ENCODE results near the gene WAC.
"Not testable (repeated sequence)": the region's sequence is repeated elsewhere in the genome, so short reads cannot be mapped to it uniquely, and the experiment has no call there.

The WAC gene

GRCh38 chr10:28571265-28571664, 38.3 kb downstream of the WAC start:
- H3K27ac ChIP-seq (ENCODE audit: low read depth, low read length, poor library complexity, severe bottlenecking): no peak overlapping the region
- H3K4me3 ChIP-seq (ENCODE audit: low read depth, low read length, poor library complexity, severe bottlenecking): no peak overlapping the region
- peaks cover 13% of the 10 kb centered on the region for H4K20me1 ChIP-seq (ENCODE audit: insufficient read depth, low read length)
- no peaks in the 10 kb centered on the region for H3K9me3 ChIP-seq (ENCODE audit: low read length)
- H3K27me3 ChIP-seq (ENCODE audit: insufficient read depth, low read length): no peaks in the 10 kb centered on the region
- H3F3A ChIP-seq (ENCODE audit: insufficient read depth, low read length): no peaks in the 10 kb centered on the region
- H3K36me3 ChIP-seq (ENCODE audit: insufficient read depth, low read length): peaks cover 81% of the 10 kb centered on the region
- no peak overlapping the region for H2AFZ ChIP-seq (ENCODE audit: low read length)
- TF ChIP-seq EZH2 (IDR thresholded peaks at IDR 0.05; ENCODE audit: borderline replicate concordance, low read length): no peak
- TF ChIP-seq, protein P1, sequence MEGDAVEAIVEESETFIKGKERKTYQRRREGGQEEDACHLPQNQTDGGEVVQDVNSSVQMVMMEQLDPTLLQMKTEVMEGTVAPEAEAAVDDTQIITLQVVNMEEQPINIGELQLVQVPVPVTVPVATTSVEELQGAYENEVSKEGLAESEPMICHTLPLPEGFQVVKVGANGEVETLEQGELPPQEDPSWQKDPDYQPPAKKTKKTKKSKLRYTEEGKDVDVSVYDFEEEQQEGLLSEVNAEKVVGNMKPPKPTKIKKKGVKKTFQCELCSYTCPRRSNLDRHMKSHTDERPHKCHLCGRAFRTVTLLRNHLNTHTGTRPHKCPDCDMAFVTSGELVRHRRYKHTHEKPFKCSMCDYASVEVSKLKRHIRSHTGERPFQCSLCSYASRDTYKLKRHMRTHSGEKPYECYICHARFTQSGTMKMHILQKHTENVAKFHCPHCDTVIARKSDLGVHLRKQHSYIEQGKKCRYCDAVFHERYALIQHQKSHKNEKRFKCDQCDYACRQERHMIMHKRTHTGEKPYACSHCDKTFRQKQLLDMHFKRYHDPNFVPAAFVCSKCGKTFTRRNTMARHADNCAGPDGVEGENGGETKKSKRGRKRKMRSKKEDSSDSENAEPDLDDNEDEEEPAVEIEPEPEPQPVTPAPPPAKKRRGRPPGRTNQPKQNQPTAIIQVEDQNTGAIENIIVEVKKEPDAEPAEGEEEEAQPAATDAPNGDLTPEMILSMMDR (IDR thresholded peaks at IDR 0.05; ENCODE audit: low read length): no peak
- H3K79me2 ChIP-seq (ENCODE audit: insufficient read depth, low read length): peaks cover 99% of the 10 kb centered on the region
- H3K4me2 ChIP-seq (ENCODE audit: low read length): no peak overlapping the region
- no peaks in the 10 kb centered on the region for H3K9me2 ChIP-seq (ENCODE audit: low read depth, low read length)
- H3K4me1 ChIP-seq (ENCODE audit: insufficient read depth, low read length, severe bottlenecking): no peaks in the 10 kb centered on the region
- H3K9ac ChIP-seq (ENCODE audit: low read length): no peak overlapping the region

- peaks cover 99% of the 10 kb centered on the region for H3K79me2 ChIP-seq (ENCODE audit: insufficient read depth, low read length)
- H3K27me3 ChIP-seq (ENCODE audit: insufficient read depth, low read length); H3F3A ChIP-seq (ENCODE audit: insufficient read depth, low read length); H3K9me2 ChIP-seq (ENCODE audit: low read depth, low read length); H3K27ac ChIP-seq (ENCODE audit: low read depth, low read length, poor library complexity, severe bottlenecking); H3K4me2 ChIP-seq (ENCODE audit: low read length); H2AFZ ChIP-seq (ENCODE audit: low read length); H3K9ac ChIP-seq (ENCODE audit: low read length); H3K9me3 ChIP-seq (ENCODE audit: low read length); H3K4me1 ChIP-seq (ENCODE audit: insufficient read depth, low read length, severe bottlenecking); H3K4me3 ChIP-seq (ENCODE audit: low read depth, low read length, poor library complexity, severe bottlenecking): not testable (repeated sequence)
- peaks cover 15% of the 10 kb centered on the region for H4K20me1 ChIP-seq (ENCODE audit: insufficient read depth, low read length)
- peaks cover 73% of the 10 kb centered on the region for H3K36me3 ChIP-seq (ENCODE audit: insufficient read depth, low read length)
Measured at GRCh38 chr10:28574214-28574613, 41.3 kb downstream of the WAC start.

- no peak for TF ChIP-seq EZH2 (IDR thresholded peaks at IDR 0.05; ENCODE audit: borderline replicate concordance, low read length)
- TF ChIP-seq, protein P1 (IDR thresholded peaks at IDR 0.05; ENCODE audit: low read length): no peak
- H3K4me1 ChIP-seq (ENCODE audit: insufficient read depth, low read length, severe bottlenecking): no peaks in the 10 kb centered on the region
- H3F3A ChIP-seq (ENCODE audit: insufficient read depth, low read length): no peaks in the 10 kb centered on the region
- H3K9me2 ChIP-seq (ENCODE audit: low read depth, low read length): no peaks in the 10 kb centered on the region
- no peak overlapping the region for H3K9ac ChIP-seq (ENCODE audit: low read length)
- H3K4me2 ChIP-seq (ENCODE audit: low read length): no peak overlapping the region
- H2AFZ ChIP-seq (ENCODE audit: low read length): no peak overlapping the region
- peaks cover 99% of the 10 kb centered on the region for H3K79me2 ChIP-seq (ENCODE audit: insufficient read depth, low read length)
- H3K27me3 ChIP-seq (ENCODE audit: insufficient read depth, low read length): no peaks in the 10 kb centered on the region
- H3K36me3 ChIP-seq (ENCODE audit: insufficient read depth, low read length): peaks cover 78% of the 10 kb centered on the region
- no peak overlapping the region for H3K27ac ChIP-seq (ENCODE audit: low read depth, low read length, poor library complexity, severe bottlenecking)
- H3K9me3 ChIP-seq (ENCODE audit: low read length): no peaks in the 10 kb centered on the region
- H4K20me1 ChIP-seq (ENCODE audit: insufficient read depth, low read length): peaks cover 11% of the 10 kb centered on the region
- no peak overlapping the region for H3K4me3 ChIP-seq (ENCODE audit: low read depth, low read length, poor library complexity, severe bottlenecking)
Measured at GRCh38 chr10:28575852-28576251, 42.9 kb downstream of the WAC start.

DNA sequence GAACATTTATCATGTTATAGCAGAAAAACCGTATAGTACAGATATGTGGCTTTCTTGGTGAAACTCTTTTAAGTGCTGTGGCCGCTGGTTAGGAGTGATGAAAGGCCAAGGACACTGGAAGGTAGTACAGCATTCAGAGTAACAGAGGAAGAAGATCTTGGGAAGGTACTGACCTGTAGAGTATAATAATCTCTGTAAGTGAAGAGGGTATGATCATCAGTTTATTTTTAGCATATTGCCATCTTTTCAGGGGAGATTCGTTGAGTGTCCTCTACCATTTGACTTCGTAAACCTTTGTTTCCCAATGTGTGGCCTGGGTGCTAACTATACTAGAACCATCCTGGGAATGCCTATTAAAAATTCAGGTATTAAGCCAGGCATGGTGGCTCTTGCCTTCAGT, 44.6 kb downstream of the WAC start:
- H3K36me3 ChIP-seq (ENCODE audit: insufficient read depth, low read length): peaks cover 86% of the 10 kb centered on the region

More for the DNA sequence above, 44.6 kb downstream of the WAC start:
- no peak overlapping the region for H3K4me2 ChIP-seq (ENCODE audit: low read length)
- TF ChIP-seq, protein P1 (IDR thresholded peaks at IDR 0.05; ENCODE audit: low read length): no peak
- no peaks in the 10 kb centered on the region for H3F3A ChIP-seq (ENCODE audit: insufficient read depth, low read length)
- H4K20me1 ChIP-seq (ENCODE audit: insufficient read depth, low read length): peaks cover 11% of the 10 kb centered on the region
- H3K4me1 ChIP-seq (ENCODE audit: insufficient read depth, low read length, severe bottlenecking): no peaks in the 10 kb centered on the region
- H3K9me2 ChIP-seq (ENCODE audit: low read depth, low read length): no peaks in the 10 kb centered on the region
- H3K27ac ChIP-seq (ENCODE audit: low read depth, low read length, poor library complexity, severe bottlenecking): no peak overlapping the region
- no peaks in the 10 kb centered on the region for H3K9me3 ChIP-seq (ENCODE audit: low read length)
- H3K27me3 ChIP-seq (ENCODE audit: insufficient read depth, low read length): no peaks in the 10 kb centered on the region
- peaks cover 98% of the 10 kb centered on the region for H3K79me2 ChIP-seq (ENCODE audit: insufficient read depth, low read length)
- no peak overlapping the region for H3K9ac ChIP-seq (ENCODE audit: low read length)
- no peak overlapping the region for H3K4me3 ChIP-seq (ENCODE audit: low read depth, low read length, poor library complexity, severe bottlenecking)
- no peak overlapping the region for H2AFZ ChIP-seq (ENCODE audit: low read length)
